Measurements from ENCODE around the gene TNFRSF25.

GRCh38 chr1:6474815-6475282, 8.9 kb upstream of the TNFRSF25 start:
- no peak for TF ChIP-seq TAF1 (IDR thresholded peaks at IDR 0.05; ENCODE audit: borderline replicate concordance, low read depth, low read length)
- no peak for TF ChIP-seq POLR2A (IDR thresholded peaks at IDR 0.05; ENCODE audit: low read depth, low read length)
